GM08714 (cell line): ENCODE data around the gene PTPRN2.

Experiments
- H3K4me3 ChIP-seq: fragments of 200-500 bp; sonication (Bioruptor generic); 2 replicates; pipeline ENCODE4 v1.5.1; 2014; ENCODE audit warnings: mild to moderate bottlenecking, low read length, inconsistent platforms
- ZNF274 ChIP-seq: IDR thresholded peaks from 2 replicates; pipeline ENCODE4 v1.6.1; 2012; ENCODE audit warnings: mild to moderate bottlenecking, low read depth, low read length

PTPRN2 gene

GRCh38 chr7:157690058-157690832 lies 897.4 kb downstream of the PTPRN2 start:
- H3K4me3 ChIP-seq = no peak overlapping the region
- no peak for TF ChIP-seq ZNF274

GRCh38 chr7:157689269-157690057 lies 898.2 kb downstream of the PTPRN2 start:
- no peak for TF ChIP-seq ZNF274
- no peak overlapping the region for H3K4me3 ChIP-seq

GRCh38 chr7:157688533-157689268 lies 898.9 kb downstream of the PTPRN2 start:
- no peak overlapping the region for H3K4me3 ChIP-seq
- no peak for TF ChIP-seq ZNF274

GRCh38 chr7:157687845-157688532 lies 899.6 kb downstream of the PTPRN2 start:
- TF ChIP-seq ZNF274 = no peak
- H3K4me3 ChIP-seq = no peak overlapping the region

- TF ChIP-seq ZNF274 = no peak
- H3K4me3 ChIP-seq = no peak overlapping the region
These were observed 900.5 kb downstream of the PTPRN2 start for GRCh38 chr7:157687158-157687557.

- no peak overlapping the region for H3K4me3 ChIP-seq
- TF ChIP-seq ZNF274 = no peak
These were observed 901.2 kb downstream of the PTPRN2 start for GRCh38 chr7:157686285-157686894.

- no peak for TF ChIP-seq ZNF274
- H3K4me3 ChIP-seq = no peak overlapping the region
These were observed 902.0 kb downstream of the PTPRN2 start for GRCh38 chr7:157685430-157686284.

GRCh38 chr7:157684909-157685429 lies 902.7 kb downstream of the PTPRN2 start:
- no peak overlapping the region for H3K4me3 ChIP-seq
- no peak for TF ChIP-seq ZNF274

- TF ChIP-seq ZNF274 = no peak
- no peak overlapping the region for H3K4me3 ChIP-seq
These were observed 903.3 kb downstream of the PTPRN2 start for GRCh38 chr7:157684157-157684908.

- no peak overlapping the region for H3K4me3 ChIP-seq
- TF ChIP-seq ZNF274 = no peak
These were observed 903.9 kb downstream of the PTPRN2 start for GRCh38 chr7:157683747-157684156.

GRCh38 chr7:157682946-157683746 lies 904.5 kb downstream of the PTPRN2 start:
- no peak for TF ChIP-seq ZNF274
- no peak overlapping the region for H3K4me3 ChIP-seq
